ENCODE measurements around the gene CARM1. TPM values are rescaled to one million over a fixed set of nuclear protein-coding genes. Genes with fewer than 3 reads are reported as not detected.
"Not testable (repeated sequence)": the region's sequence is repeated elsewhere in the genome, so short reads cannot be mapped to it uniquely, and the experiment has no call there.

CARM1 gene
- total RNA-seq, 1 donor = 33.7 TPM

DNA sequence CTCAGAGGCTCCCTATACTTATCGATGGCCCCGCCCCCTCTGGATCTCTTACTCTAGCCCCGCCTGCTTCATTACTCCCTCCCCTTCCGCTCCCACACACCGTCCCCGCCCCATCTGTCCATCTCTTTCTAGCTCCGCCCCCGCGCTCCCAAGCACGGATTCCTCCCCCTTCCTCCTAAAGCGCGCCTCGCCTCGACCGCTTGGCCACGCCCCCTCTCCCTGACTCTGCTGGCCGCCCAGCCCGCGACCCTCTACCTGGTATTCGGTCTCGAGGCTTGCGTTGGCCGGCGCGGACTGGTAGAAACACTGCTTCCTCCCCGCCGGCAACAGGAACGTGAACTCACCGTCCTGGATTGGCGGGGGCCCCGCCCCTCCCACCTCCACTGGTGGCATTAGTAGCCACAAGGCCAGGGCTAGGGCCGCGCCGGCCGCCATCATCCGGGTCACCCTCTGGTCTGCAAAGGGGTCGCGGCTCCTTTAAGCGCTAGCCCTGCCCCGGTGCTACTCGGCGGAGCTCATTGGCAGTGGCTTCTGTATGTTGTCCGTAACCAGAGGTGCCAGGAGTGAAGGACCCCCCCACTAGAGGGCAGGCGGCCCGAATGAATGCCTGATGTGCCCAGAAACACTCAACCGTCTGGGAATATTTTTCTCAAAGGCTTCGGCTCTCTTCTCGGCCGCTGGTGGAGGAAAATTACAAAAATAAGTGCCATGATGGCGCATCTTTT, 35.4 kb upstream of the CARM1 start, which contains the start of gene TMED1:
TSS of gene TMED1 (minus strand) at position 459 of the 725 bp plus-strand sequence. CDS start at position 438, 21 bp downstream.
- no peaks in the 10 kb centered on the region for H3K27me3 ChIP-seq (ENCODE audit: insufficient read depth, low read length)
- H3K27ac ChIP-seq (ENCODE audit: low read depth, low read length) = peak within 1 kb of the TSS; percentile 99
- H3K36me3 ChIP-seq (ENCODE audit: insufficient read depth, low read length) = peaks cover 22% of the 10 kb centered on the region
- H3K9me3 ChIP-seq (ENCODE audit: low read depth, low read length) = no peaks in the 10 kb centered on the region
- peak; percentile 100 for DNase-seq (ENCODE audit: insufficient read length, low spot score, missing footprints)
- H3K4me1 ChIP-seq (ENCODE audit: insufficient read depth, low read length) = peaks cover 13% of the 10 kb centered on the region
- H4K20me1 ChIP-seq (ENCODE audit: insufficient read depth, low read length) = peaks cover 2% of the 10 kb centered on the region
- TF ChIP-seq, protein P1, sequence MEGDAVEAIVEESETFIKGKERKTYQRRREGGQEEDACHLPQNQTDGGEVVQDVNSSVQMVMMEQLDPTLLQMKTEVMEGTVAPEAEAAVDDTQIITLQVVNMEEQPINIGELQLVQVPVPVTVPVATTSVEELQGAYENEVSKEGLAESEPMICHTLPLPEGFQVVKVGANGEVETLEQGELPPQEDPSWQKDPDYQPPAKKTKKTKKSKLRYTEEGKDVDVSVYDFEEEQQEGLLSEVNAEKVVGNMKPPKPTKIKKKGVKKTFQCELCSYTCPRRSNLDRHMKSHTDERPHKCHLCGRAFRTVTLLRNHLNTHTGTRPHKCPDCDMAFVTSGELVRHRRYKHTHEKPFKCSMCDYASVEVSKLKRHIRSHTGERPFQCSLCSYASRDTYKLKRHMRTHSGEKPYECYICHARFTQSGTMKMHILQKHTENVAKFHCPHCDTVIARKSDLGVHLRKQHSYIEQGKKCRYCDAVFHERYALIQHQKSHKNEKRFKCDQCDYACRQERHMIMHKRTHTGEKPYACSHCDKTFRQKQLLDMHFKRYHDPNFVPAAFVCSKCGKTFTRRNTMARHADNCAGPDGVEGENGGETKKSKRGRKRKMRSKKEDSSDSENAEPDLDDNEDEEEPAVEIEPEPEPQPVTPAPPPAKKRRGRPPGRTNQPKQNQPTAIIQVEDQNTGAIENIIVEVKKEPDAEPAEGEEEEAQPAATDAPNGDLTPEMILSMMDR (IDR thresholded peaks at IDR 0.05; ENCODE audit: extremely low read depth, low read depth, low read length) = peak; percentile 26
- H3K4me3 ChIP-seq (ENCODE audit: insufficient read depth, low read length) = peak within 1 kb of the TSS; percentile 88
- peak within 1 kb of the TSS; percentile 94 for H2AFZ ChIP-seq (ENCODE audit: low read length)
- H3K79me2 ChIP-seq (ENCODE audit: insufficient read depth, low read length) = no peaks in the 10 kb centered on the region
- H3K4me2 ChIP-seq (ENCODE audit: insufficient read depth, low read length) = peak within 1 kb of the TSS; percentile 87

DNA sequence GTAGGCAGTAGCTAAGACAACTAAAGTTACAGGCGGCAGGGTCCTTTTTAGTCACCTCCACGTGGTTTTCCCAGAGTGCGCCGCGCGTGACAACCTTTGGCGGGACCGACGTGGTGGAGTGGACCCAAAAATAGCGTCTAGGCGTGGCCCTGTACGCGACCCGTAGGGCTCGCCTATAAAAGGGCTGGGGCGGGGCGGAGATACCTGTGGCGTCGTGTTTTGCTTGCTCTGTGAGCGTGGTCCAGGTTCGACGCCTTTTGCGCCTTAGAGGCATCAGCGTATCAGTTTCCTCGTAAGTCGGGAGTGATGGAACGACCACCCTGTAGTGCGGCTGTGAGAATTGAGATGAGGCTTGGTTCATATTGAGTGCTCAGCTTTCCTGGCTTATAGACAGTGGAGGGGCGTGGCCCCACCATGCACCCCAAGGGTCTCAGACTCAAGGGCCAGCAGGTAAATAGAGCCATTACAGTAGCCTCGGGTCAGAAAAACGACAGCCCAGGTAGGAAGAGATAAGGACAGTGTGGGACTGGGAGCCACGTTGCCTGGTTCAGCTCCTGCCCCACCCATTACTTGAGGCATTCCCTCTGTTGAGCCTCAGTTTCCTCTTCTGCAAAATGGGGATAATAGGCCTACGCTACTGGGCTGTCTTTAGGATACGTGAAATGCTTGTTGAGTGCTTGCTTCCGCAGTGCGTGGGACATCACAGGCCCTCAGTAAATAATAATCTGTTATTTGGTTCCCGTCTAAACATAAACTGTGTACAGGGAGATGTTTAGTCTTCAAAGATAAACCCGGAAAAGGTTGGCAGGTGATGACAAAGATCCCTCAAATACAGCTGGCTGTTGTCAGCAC, 34.6 kb upstream of the CARM1 start:
- Histone ChIP-seq H3K27ac (ENCODE audit: low read depth, low read length) (peak overlapping the region; percentile 99), H3K36me3 (ENCODE audit: insufficient read depth, low read length) (peaks cover 17% of the 10 kb centered on the region), H3K9me3 (ENCODE audit: low read depth, low read length) (no peaks in the 10 kb centered on the region), H3K79me2 (ENCODE audit: insufficient read depth, low read length) (no peaks in the 10 kb centered on the region), H4K20me1 (ENCODE audit: insufficient read depth, low read length) (no peaks in the 10 kb centered on the region), H2AFZ (ENCODE audit: low read length) (peak overlapping the region; percentile 94), H3K4me1 (ENCODE audit: insufficient read depth, low read length) (peaks cover 13% of the 10 kb centered on the region), H3K27me3 (ENCODE audit: insufficient read depth, low read length) (no peaks in the 10 kb centered on the region), H3K4me2 (ENCODE audit: insufficient read depth, low read length) (peak overlapping the region; percentile 87), H3K4me3 (ENCODE audit: insufficient read depth, low read length) (peak overlapping the region; percentile 88)
- peak; percentile 86 for DNase-seq (ENCODE audit: insufficient read length, low spot score, missing footprints)
- TF ChIP-seq, protein P1 (IDR thresholded peaks at IDR 0.05; ENCODE audit: extremely low read depth, low read depth, low read length) = no peak

DNA sequence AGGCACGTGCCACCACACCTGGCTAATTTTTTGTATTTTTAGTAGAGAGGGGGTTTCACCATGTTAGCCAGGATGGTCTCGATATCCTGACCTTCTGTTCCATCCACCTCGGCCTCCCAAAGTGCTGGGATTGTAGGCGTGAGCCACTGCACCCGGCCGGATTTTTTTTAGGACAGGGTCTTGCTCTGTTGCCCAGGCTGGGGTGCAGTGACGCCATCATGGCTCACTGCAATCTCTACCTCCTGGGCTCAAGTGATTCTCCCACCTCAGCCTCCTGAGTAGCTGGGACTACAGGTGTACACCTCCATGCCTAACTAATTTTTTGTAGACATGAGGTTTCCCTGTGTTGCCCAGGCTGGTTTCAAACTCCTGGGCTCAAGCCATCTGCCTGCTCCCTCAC, 33.7 kb upstream of the CARM1 start:
- not testable (repeated sequence) for H3K4me3 ChIP-seq (ENCODE audit: insufficient read depth, low read length); H3K9me3 ChIP-seq (ENCODE audit: low read depth, low read length); H3K36me3 ChIP-seq (ENCODE audit: insufficient read depth, low read length); H3K27ac ChIP-seq (ENCODE audit: low read depth, low read length); H3K79me2 ChIP-seq (ENCODE audit: insufficient read depth, low read length); H3K27me3 ChIP-seq (ENCODE audit: insufficient read depth, low read length); H2AFZ ChIP-seq (ENCODE audit: low read length); H3K4me2 ChIP-seq (ENCODE audit: insufficient read depth, low read length); DNase-seq (ENCODE audit: insufficient read length, low spot score, missing footprints); H4K20me1 ChIP-seq (ENCODE audit: insufficient read depth, low read length)
- peaks cover 13% of the 10 kb centered on the region for H3K4me1 ChIP-seq (ENCODE audit: insufficient read depth, low read length)

DNA sequence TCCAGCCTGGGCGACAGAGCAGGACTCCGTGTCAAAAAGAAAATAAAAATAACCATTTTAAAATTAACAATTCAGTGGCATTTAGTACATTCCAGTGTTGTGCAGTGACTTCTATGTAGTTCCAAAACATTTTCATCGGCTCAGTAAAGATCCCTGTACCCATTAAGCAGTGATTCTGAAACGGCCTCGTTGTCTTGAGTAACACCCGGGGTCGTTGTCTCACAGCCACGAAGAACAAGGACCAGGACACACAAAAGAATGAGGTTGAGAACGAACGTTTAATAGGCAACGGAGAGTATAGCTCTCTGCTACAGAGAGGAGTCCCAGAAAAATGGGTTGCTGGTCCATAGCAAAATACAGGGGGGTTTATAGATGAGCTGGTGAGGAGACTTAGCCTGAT, 33.0 kb upstream of the CARM1 start:
- no peaks in the 10 kb centered on the region for H4K20me1 ChIP-seq (ENCODE audit: insufficient read depth, low read length)
- H3K27ac ChIP-seq (ENCODE audit: low read depth, low read length) = no peak overlapping the region
- H3K36me3 ChIP-seq (ENCODE audit: insufficient read depth, low read length) = peaks cover 4% of the 10 kb centered on the region
- H3K4me2 ChIP-seq (ENCODE audit: insufficient read depth, low read length) = no peak overlapping the region
- H2AFZ ChIP-seq (ENCODE audit: low read length) = no peak overlapping the region
- H3K4me3 ChIP-seq (ENCODE audit: insufficient read depth, low read length) = no peak overlapping the region
- peak; percentile 29 for DNase-seq (ENCODE audit: insufficient read length, low spot score, missing footprints)
- H3K9me3 ChIP-seq (ENCODE audit: low read depth, low read length) = no peaks in the 10 kb centered on the region
- no peaks in the 10 kb centered on the region for H3K27me3 ChIP-seq (ENCODE audit: insufficient read depth, low read length)
- TF ChIP-seq, protein P1 (IDR thresholded peaks at IDR 0.05; ENCODE audit: extremely low read depth, low read depth, low read length) = no peak
- H3K4me1 ChIP-seq (ENCODE audit: insufficient read depth, low read length) = peaks cover 13% of the 10 kb centered on the region
- H3K79me2 ChIP-seq (ENCODE audit: insufficient read depth, low read length) = no peaks in the 10 kb centered on the region

Measured in osteoblast (primary cell).